Smooth muscle cell (in vitro differentiated cells): ENCODE results near the gene JMJD6. TPM values are rescaled to one million over a fixed set of nuclear protein-coding genes. Genes with fewer than 3 reads are reported as not detected.

Source experiments
- DNase-seq: peaks from one replicate; lab custom pipeline; 2025; ENCODE audit not compliant: unreplicated experiment; lab: John Stamatoyannopoulos, UW
- H2AFZ ChIP-seq: fragments of 200-600 bp; sonication (generic); 2 replicates; pipeline ENCODE4 v1.6.0; 2016; ENCODE audit warnings: antibody characterized with exemption, low read depth, mild to moderate bottlenecking
- H3F3A ChIP-seq: fragments of 200-600 bp; sonication (generic); 2 replicates; pipeline ENCODE4 v1.6.0; 2017; ENCODE audit warnings: antibody characterized with exemption, low read depth
- H3K27ac ChIP-seq: fragments of 200-600 bp; sonication (generic); 2 replicates; pipeline ENCODE4 v1.5.1; 2016; ENCODE audit warnings: low read depth, mild to moderate bottlenecking
- H3K27me3 ChIP-seq: fragments of 200-600 bp; sonication (generic); 2 replicates; pipeline ENCODE4 v1.6.1; 2016; ENCODE audit warnings: low read depth, mild to moderate bottlenecking
- H3K36me3 ChIP-seq: fragments of 200-600 bp; sonication (generic); 2 replicates; pipeline ENCODE4 v1.5.1; 2016; ENCODE audit warnings: low read depth
- H3K4me1 ChIP-seq: fragments of 200-600 bp; sonication (generic); 2 replicates; pipeline ENCODE4 v1.5.1; 2016; ENCODE audit warnings: low read depth
- H3K4me2 ChIP-seq: fragments of 200-600 bp; sonication (generic); 2 replicates; pipeline ENCODE4 v1.6.0; 2016; ENCODE audit warnings: mild to moderate bottlenecking
- H3K4me3 ChIP-seq: fragments of 200-600 bp; sonication (generic); 2 replicates; pipeline ENCODE4 v1.5.1; 2016; ENCODE audit warnings: mild to moderate bottlenecking
- H3K79me2 ChIP-seq: fragments of 200-600 bp; sonication (generic); 2 replicates; pipeline ENCODE4 v1.6.0; 2016; ENCODE audit warnings: low read depth, mild to moderate bottlenecking
- H3K9ac ChIP-seq: fragments of 200-600 bp; sonication (generic); 2 replicates; pipeline ENCODE4 v1.6.0; 2016; ENCODE audit warnings: low read depth
- H3K9me3 ChIP-seq: fragments of 200-600 bp; sonication (generic); replicated peaks from 2 replicates; pipeline ENCODE4 v1.5.1; 2016; ENCODE audit warnings: low read depth
- H4K20me1 ChIP-seq: fragments of 200-600 bp; sonication (generic); 2 replicates; pipeline ENCODE4 v1.6.0; 2016; ENCODE audit warnings: low read depth
- WGBS: methylation state at CpG from one replicate; pipeline ENCODE4 v1.1.7; 2016; ENCODE audit warnings: low lambda C conversion rate; 5-methylcytosine and 5-hydroxymethylcytosine counted together
- polyA plus RNA-seq: library from polyadenylated mRNA; unstranded; fragments of >200 nt; fragmentation: Nextera tagmentation; extraction: Ambion mirVana; gene quantifications from 2 replicates; pipeline ENCODE4 v1.2.1, GENCODE V29; 2016
- total RNA-seq: library from RNA; depleted of rRNA; stranded (reverse); fragments of >200 nt; gene quantifications from 2 replicates; pipeline ENCODE4 v1.2.3, GENCODE V29; 2014
- TF ChIP-seq, protein P1 (sequence below): fragments of 200-600 bp; sonication (generic); IDR thresholded peaks from 2 replicates; pipeline ENCODE4 v1.5.1; 2017; ENCODE audit warnings: borderline replicate concordance, mild to moderate bottlenecking, antibody characterized with exemption; ENCODE audit not compliant: insufficient read depth, poor library complexity, severe bottlenecking

JMJD6 gene
- total and polyA plus RNA-seq, 2 experiments from 2014 or later: 32.7 to 54.7 TPM

DNA sequence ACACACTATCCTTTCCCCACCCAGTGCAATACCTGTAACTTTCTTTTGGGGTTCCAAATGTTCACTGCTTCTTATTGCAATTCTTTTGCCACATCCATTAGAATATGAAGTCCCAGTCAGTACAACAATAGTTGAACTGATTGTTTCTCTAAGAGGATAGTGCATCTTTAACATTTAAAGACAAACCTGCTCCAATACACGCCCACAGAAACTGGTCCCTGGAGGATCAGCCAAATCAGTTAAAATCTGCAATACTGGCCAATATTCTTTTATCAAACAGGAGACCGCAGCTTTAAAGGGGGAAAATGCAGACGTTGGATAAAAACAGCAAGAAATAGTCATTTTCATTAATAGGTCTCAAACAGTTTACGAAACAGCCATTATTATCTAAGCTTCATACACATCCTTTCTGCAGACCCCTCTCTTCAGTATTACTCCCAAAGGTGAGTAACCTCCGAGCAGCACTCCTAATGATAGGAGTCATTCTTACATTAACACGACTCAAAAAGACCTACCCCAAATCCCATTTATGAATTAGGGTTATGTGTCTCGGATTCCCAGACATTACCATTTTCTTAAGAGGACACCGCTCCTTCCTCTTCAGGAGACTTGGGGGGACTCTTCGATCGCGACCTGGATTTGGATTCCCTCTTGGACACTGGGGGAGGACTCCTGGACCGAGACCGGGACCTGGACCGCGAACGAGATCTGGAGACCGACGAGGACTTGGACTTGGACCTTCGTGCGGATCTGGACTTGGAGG is 9.4 kb upstream of the JMJD6 start:
- H3K27me3 ChIP-seq: no peaks in the 10 kb centered on the region
- peak overlapping the region; percentile 95 for H3K4me2 ChIP-seq
- H2AFZ ChIP-seq: no peak overlapping the region
- H3K79me2 ChIP-seq: peaks cover 73% of the 10 kb centered on the region
- TF ChIP-seq, protein P1, sequence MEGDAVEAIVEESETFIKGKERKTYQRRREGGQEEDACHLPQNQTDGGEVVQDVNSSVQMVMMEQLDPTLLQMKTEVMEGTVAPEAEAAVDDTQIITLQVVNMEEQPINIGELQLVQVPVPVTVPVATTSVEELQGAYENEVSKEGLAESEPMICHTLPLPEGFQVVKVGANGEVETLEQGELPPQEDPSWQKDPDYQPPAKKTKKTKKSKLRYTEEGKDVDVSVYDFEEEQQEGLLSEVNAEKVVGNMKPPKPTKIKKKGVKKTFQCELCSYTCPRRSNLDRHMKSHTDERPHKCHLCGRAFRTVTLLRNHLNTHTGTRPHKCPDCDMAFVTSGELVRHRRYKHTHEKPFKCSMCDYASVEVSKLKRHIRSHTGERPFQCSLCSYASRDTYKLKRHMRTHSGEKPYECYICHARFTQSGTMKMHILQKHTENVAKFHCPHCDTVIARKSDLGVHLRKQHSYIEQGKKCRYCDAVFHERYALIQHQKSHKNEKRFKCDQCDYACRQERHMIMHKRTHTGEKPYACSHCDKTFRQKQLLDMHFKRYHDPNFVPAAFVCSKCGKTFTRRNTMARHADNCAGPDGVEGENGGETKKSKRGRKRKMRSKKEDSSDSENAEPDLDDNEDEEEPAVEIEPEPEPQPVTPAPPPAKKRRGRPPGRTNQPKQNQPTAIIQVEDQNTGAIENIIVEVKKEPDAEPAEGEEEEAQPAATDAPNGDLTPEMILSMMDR: no peak
- H4K20me1 ChIP-seq: peaks cover 50% of the 10 kb centered on the region
- peak overlapping the region; percentile 91 for H3K4me3 ChIP-seq
- peaks cover 40% of the 10 kb centered on the region for H3F3A ChIP-seq
- no peaks in the 10 kb centered on the region for H3K9me3 ChIP-seq
- no peaks in the 10 kb centered on the region for H3K36me3 ChIP-seq
- H3K9ac ChIP-seq: peak overlapping the region; percentile 88
- DNase-seq: no peak
- peak overlapping the region; percentile 96 for H3K27ac ChIP-seq
- WGBS: under 1% methylated on average over 20 of the region's 20 CpGs
- H3K4me1 ChIP-seq: peaks cover 37% of the 10 kb centered on the region

DNA sequence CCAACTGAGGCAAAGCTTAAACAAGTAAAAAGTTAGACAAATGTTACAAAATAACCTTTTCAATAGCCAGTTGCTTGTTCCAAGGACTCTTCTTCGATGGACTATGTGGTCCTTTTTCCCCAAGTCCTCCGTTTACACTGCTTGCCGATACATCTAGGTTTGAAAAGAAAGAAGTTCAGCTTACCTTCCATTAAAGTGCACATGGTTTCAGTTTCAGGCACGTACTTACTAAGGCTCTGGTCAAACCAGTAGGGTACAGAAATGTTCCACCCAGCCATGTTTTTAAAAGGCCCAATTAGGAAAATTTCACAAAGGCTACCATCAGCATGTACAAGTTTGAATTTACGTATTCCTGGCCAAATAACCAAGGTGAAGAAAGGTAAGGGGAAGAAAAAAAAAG is 8.6 kb upstream of the JMJD6 start:
- Histone ChIP-seq H2AFZ (no peak overlapping the region), H3K79me2 (peaks cover 72% of the 10 kb centered on the region), H3F3A (peaks cover 40% of the 10 kb centered on the region), H3K4me3 (peak overlapping the region; percentile 91), H3K27ac (peak overlapping the region; percentile 96), H3K9ac (peak overlapping the region; percentile 88), H3K4me1 (peaks cover 37% of the 10 kb centered on the region), H3K36me3 (no peaks in the 10 kb centered on the region), H3K9me3 (no peaks in the 10 kb centered on the region), H3K4me2 (peak overlapping the region; percentile 95), H3K27me3 (no peaks in the 10 kb centered on the region), H4K20me1 (peaks cover 50% of the 10 kb centered on the region)
- WGBS: 33% methylated on average over 5 of the region's 5 CpGs
- no peak for DNase-seq
- TF ChIP-seq, protein P1: no peak

DNA sequence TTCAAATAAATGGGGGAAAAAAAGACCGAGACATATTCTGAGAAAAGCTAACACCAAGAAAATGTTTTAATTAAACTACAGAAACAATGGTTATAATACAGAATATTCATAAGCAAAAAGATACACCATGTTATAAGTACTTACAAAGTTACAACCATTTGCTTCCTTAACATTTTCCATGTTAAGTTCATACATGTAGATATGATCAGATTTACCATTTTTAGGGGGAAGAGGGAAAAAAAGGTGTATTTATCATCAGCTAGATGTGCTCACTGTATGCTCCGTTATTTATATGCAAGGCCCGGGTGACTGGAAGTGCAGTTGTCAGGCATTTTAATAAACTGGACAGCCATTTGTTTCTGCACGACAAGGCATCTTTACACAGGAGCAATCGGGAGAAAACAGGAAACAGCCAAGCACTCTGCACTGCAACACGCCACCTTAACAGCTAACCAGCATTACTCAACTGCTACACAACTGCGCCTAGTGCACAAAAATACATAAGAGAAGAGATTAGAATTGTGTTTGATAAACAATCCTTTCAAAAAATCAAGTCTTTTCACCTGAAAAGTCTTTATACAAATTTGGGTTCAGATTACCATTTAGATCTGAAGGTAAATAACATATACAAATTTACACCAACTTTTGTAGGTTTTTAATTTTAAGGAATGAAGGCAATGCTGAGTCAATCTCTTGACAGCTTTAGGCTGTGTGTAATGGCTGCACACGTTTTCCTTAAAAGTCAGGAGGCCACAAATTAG is 7.9 kb upstream of the JMJD6 start:
- Histone ChIP-seq H3K4me1 (peaks cover 31% of the 10 kb centered on the region), H3K4me3 (peak overlapping the region; percentile 91), H3K9ac (peak overlapping the region; percentile 88), H3K9me3 (no peaks in the 10 kb centered on the region), H3F3A (peaks cover 40% of the 10 kb centered on the region), H3K27me3 (no peaks in the 10 kb centered on the region), H2AFZ (no peak overlapping the region), H3K4me2 (peak overlapping the region; percentile 95), H3K27ac (peak overlapping the region; percentile 96), H4K20me1 (peaks cover 55% of the 10 kb centered on the region), H3K79me2 (peaks cover 74% of the 10 kb centered on the region), H3K36me3 (no peaks in the 10 kb centered on the region)
- WGBS: 58% methylated on average over 8 of the region's 8 CpGs
- no peak for DNase-seq
- TF ChIP-seq, protein P1: no peak
